Loucy (cell line): Measurements from ENCODE around the gene DCAF15.
"Not testable (repeated sequence)": the region's sequence is repeated elsewhere in the genome, so short reads cannot be mapped to it uniquely, and the experiment has no call there.

Experiments used
- H2AFZ ChIP-seq: fragments of 200-600 bp; sonication (generic); 2 replicates; pipeline ENCODE4 v1.6.0; 2016; ENCODE audit warnings: antibody characterized with exemption, mild to moderate bottlenecking, low read length, moderate library complexity
- H3F3A ChIP-seq: fragments of 200-600 bp; 2 replicates; pipeline ENCODE4 v1.6.0; 2016; ENCODE audit warnings: antibody characterized with exemption, low read depth, mild to moderate bottlenecking
- H3K27me3 ChIP-seq: fragments of 200-600 bp; sonication (generic); 2 replicates; pipeline ENCODE4 v1.6.1; 2014; ENCODE audit warnings: low read length, mild to moderate bottlenecking; ENCODE audit not compliant: insufficient read depth, poor library complexity, severe bottlenecking
- H3K36me3 ChIP-seq: fragments of 200-600 bp; sonication (generic); 2 replicates; pipeline ENCODE4 v1.6.1; 2016; ENCODE audit warnings: low read length; ENCODE audit not compliant: insufficient read depth
- H3K4me1 ChIP-seq: fragments of 200-600 bp; sonication (generic); 2 replicates; pipeline ENCODE4 v1.5.1; 2014; ENCODE audit warnings: low read length, mild to moderate bottlenecking; ENCODE audit not compliant: insufficient read depth, poor library complexity, severe bottlenecking
- H3K4me2 ChIP-seq: fragments of 200-600 bp; sonication (generic); 2 replicates; pipeline ENCODE4 v1.6.0; 2014; ENCODE audit warnings: antibody characterized with exemption, low read length, low read depth, mild to moderate bottlenecking; ENCODE audit not compliant: poor library complexity, severe bottlenecking
- H3K4me3 ChIP-seq: fragments of 200-600 bp; sonication (generic); 2 replicates; pipeline ENCODE4 v1.5.1; 2014; ENCODE audit warnings: low read length, mild to moderate bottlenecking, mixed read lengths; ENCODE audit not compliant: poor library complexity, severe bottlenecking
- H3K79me2 ChIP-seq: fragments of 200-600 bp; sonication (generic); 2 replicates; pipeline ENCODE4 v1.6.1; 2014; ENCODE audit warnings: low read length; ENCODE audit not compliant: insufficient read depth
- H3K9ac ChIP-seq: fragments of 200-600 bp; sonication (generic); 2 replicates; pipeline ENCODE4 v1.6.0; 2014; ENCODE audit warnings: mild to moderate bottlenecking, low read depth, low read length, moderate library complexity; ENCODE audit not compliant: poor library complexity, severe bottlenecking
- H3K9me2 ChIP-seq: fragments of 200-600 bp; sonication (generic); replicated peaks from 2 replicates; pipeline ENCODE4 v1.6.1; 2016; ENCODE audit warnings: low read depth, low read length, mixed read lengths
- H3K9me3 ChIP-seq: fragments of 200-600 bp; sonication (generic); 2 replicates; pipeline ENCODE4 v1.6.1; 2014; ENCODE audit warnings: mild to moderate bottlenecking, antibody characterized with exemption, low read length, low read depth; ENCODE audit not compliant: insufficient read depth
- H4K20me1 ChIP-seq: fragments of 200-600 bp; sonication (generic); 2 replicates; pipeline ENCODE4 v1.6.0; 2014; ENCODE audit warnings: antibody characterized with exemption, low read length, mild to moderate bottlenecking; ENCODE audit not compliant: insufficient read depth, poor library complexity, severe bottlenecking
- CTCF ChIP-seq: fragments of 200-600 bp; sonication (generic); conservative IDR thresholded peaks from 2 replicates; pipeline ENCODE4 v1.5.1; 2014; ENCODE audit warnings: mild to moderate bottlenecking, antibody characterized with exemption, low read length
- EZH2phosphoT487 ChIP-seq: fragments of 200-600 bp; IDR thresholded peaks from 2 replicates; pipeline ENCODE4 v1.6.1; 2018; ENCODE audit warnings: antibody characterized with exemption, mild to moderate bottlenecking, moderate library complexity, borderline replicate concordance

Gene DCAF15

DNA sequence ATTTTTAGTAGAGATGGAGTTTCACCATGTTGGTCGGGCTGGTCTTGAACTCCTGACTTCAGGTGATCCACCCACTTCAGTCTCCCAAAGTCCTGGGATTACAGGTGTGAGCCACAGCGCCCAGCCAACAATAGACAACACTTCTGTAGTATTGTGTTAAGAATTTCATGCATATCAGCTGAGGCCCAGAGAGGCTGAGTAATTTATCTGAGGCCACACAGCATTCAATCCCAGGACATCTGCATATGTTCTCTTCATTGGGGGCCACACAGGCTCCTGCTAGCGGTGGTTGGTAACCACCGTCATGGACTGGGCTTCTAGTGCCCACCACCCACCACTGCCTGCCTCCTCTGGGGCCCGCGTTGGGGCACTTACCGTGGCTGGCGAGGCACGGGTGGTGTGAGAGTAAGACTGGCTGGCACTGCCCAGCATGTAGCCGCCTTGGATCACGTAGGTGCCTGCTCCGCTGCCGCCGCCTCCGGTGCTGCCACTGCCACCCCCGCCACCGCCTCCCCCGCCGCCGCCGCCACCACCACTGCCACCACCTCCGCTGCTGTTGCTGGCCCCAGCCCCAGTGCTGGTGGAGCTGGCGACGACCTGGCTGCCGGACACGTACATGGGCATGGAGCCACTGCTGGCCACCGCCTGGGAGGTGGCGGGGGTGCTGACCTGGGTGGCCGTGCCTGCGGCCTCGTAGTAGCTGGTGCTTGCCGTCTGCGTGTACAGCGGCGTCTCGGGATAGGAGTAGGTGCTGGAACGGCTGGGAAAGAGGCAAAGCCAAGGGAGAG is 20.3 kb downstream of the DCAF15 start:
- H3K27me3 ChIP-seq: no peaks in the 10 kb centered on the region
- no peak overlapping the region for H2AFZ ChIP-seq
- no peaks in the 10 kb centered on the region for H3K79me2 ChIP-seq
- H3K9ac ChIP-seq: no peak overlapping the region
- no peaks in the 10 kb centered on the region for H4K20me1 ChIP-seq
- no peaks in the 10 kb centered on the region for H3K9me2 ChIP-seq
- no peaks in the 10 kb centered on the region for H3F3A ChIP-seq
- H3K4me3 ChIP-seq: no peak overlapping the region
- no peaks in the 10 kb centered on the region for H3K9me3 ChIP-seq
- no peak for TF ChIP-seq CTCF
- TF ChIP-seq EZH2phosphoT487: no peak
- peaks cover 9% of the 10 kb centered on the region; the same call in 1 of the 2 replicates for H3K36me3 ChIP-seq
- H3K4me2 ChIP-seq: no peak overlapping the region
- no peaks in the 10 kb centered on the region for H3K4me1 ChIP-seq

DNA sequence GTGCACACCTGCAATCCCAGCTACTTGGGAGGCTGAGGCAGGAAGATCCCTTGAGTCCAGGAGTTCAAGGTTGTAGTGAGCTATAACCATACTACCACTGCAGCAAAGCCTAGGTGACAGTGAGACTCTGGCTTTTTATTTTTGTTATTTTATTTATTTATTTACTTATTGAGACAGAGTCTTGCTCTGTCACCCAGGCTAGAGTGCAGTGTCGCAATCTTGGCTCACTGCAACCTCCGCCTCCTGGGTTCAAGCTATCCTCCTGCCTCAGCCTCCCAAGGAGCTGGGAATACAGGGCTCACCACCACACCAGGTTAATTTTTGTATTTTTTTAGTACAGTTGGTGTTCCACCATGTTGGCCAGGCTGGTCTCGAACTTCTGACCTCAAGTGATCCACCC is 21.2 kb downstream of the DCAF15 start:
- not testable (repeated sequence) for H3K9ac ChIP-seq, H3K9me3 ChIP-seq, H2AFZ ChIP-seq, H3K4me1 ChIP-seq, H4K20me1 ChIP-seq, H3K79me2 ChIP-seq, H3K4me2 ChIP-seq, H3K27me3 ChIP-seq, H3K36me3 ChIP-seq, H3F3A ChIP-seq, H3K4me3 ChIP-seq, H3K9me2 ChIP-seq

GRCh38 chr19:13974073-13974472 is 21.8 kb downstream of the DCAF15 start:
- no peak overlapping the region for H3K9ac ChIP-seq
- H3K4me1 ChIP-seq: no peaks in the 10 kb centered on the region
- H3K27me3 ChIP-seq: no peaks in the 10 kb centered on the region
- H4K20me1 ChIP-seq: no peaks in the 10 kb centered on the region
- no peaks in the 10 kb centered on the region for H3K79me2 ChIP-seq
- TF ChIP-seq CTCF (no peak), EZH2phosphoT487 (no peak)
- H3K4me3 ChIP-seq: no peak overlapping the region
- H3K9me3 ChIP-seq: no peaks in the 10 kb centered on the region
- no peaks in the 10 kb centered on the region for H3F3A ChIP-seq
- no peak overlapping the region for H2AFZ ChIP-seq
- no peak overlapping the region for H3K4me2 ChIP-seq
- no peaks in the 10 kb centered on the region for H3K9me2 ChIP-seq
- H3K36me3 ChIP-seq: peaks cover 6% of the 10 kb centered on the region; the same call in 1 of the 2 replicates

- H2AFZ ChIP-seq: no peak overlapping the region
- H3K79me2 ChIP-seq: no peaks in the 10 kb centered on the region
- H3K27me3 ChIP-seq: no peaks in the 10 kb centered on the region
- no peaks in the 10 kb centered on the region; the same call in 1 of the 2 replicates for H3K36me3 ChIP-seq
- no peak overlapping the region for H3K4me2 ChIP-seq
- no peak overlapping the region for H3K9ac ChIP-seq
- H3K4me3 ChIP-seq: no peak overlapping the region
- peaks cover 2% of the 10 kb centered on the region for H3K4me1 ChIP-seq
- no peaks in the 10 kb centered on the region for H3F3A ChIP-seq
- no peaks in the 10 kb centered on the region for H3K9me2 ChIP-seq
- no peaks in the 10 kb centered on the region for H4K20me1 ChIP-seq
- TF ChIP-seq CTCF (no peak), EZH2phosphoT487 (no peak)
- no peaks in the 10 kb centered on the region for H3K9me3 ChIP-seq
Measured at GRCh38 chr19:13975870-13976269, 23.6 kb downstream of the DCAF15 start.
